ENCODE data around the gene MBD3L3. TPM values are rescaled to one million over a fixed set of nuclear protein-coding genes. Genes with fewer than 3 reads are reported as not detected.
"Not testable (repeated sequence)": the region's sequence is repeated elsewhere in the genome, so short reads cannot be mapped to it uniquely, and the experiment has no call there.

Gene MBD3L3
- total and polyA plus RNA-seq, 2 donors (not counting 3 experiments of a cell fraction or from before 2014, with no cell fraction given), result not detected

GRCh38 chr19:7067716-7068115 lies 9.2 kb upstream of the MBD3L3 start:
- no TSS peak for BruUV-seq (replicated peaks)
- peaks cover 9% of the 10 kb centered on the region for H3K79me2 ChIP-seq (ENCODE audit: control insufficient read depth, insufficient read depth, low read length)
- no peaks in the 10 kb centered on the region for H3K9me3 ChIP-seq (replicated peaks; ENCODE audit: control insufficient read depth, insufficient read depth, low read length)
- dilution Hi-C loops (cut with MboI; ENCODE audit: extremely low pct_ligation_motif_present, low sequenced_read_pairs), result no loop called here
- H4K20me1 ChIP-seq (replicated peaks; ENCODE audit: control insufficient read depth, extremely low read depth, insufficient read depth, low read length), result no peaks in the 10 kb centered on the region
- H3K4me3 ChIP-seq (replicated peaks in 1 of 3; ENCODE audit: insufficient read depth in 1 of 3, low read depth in 1 of 3, low read length in 3 of 3), result no peak overlapping the region
- ChIA-PET POLR2A (interaction anchor here (0.5 kb wide), 1 partner anchor 421 kb away, joined by 7 read pairs; no protein-coding TSS in a partner anchor), CTCF (no interaction called here)
- H3K27me3 ChIP-seq (ENCODE audit: control insufficient read depth in 2 of 2, insufficient read depth in 2 of 2, low read length in 2 of 2), result no peaks in the 10 kb centered on the region
- H3K9ac ChIP-seq (replicated peaks; ENCODE audit: extremely low read depth, insufficient read depth, low read length), result no peak overlapping the region
- no peaks in the 10 kb centered on the region for H3K9me1 ChIP-seq (replicated peaks; ENCODE audit: control insufficient read depth, extremely low read depth, insufficient read depth, low read length)
- H3K4me2 ChIP-seq (ENCODE audit: insufficient read depth, low read length), result no peak overlapping the region
- intact Hi-C loops (cut with micrococcal nuclease), result no loop called here
- DNase-seq (ENCODE audit: low read depth, low spot score), result no peak
- H3K36me3 ChIP-seq (ENCODE audit: control insufficient read depth in 2 of 2, extremely low read depth in 1 of 2, insufficient read depth in 2 of 2, low read length in 2 of 2), result peaks cover 2 to 6% of the 10 kb centered on the region in 2 experiments
- no peak for FAIRE-seq
- no peak overlapping the region for H3K27ac ChIP-seq (ENCODE audit: insufficient read depth, low read depth, low read length)
- peaks cover 7% of the 10 kb centered on the region for H3K4me1 ChIP-seq (ENCODE audit: control insufficient read depth, extremely low read depth, insufficient read depth, low read length)
- TF ChIP-seq CTCF (IDR thresholded peaks at IDR 0.05; ENCODE audit: extremely low read depth in 1 of 2, insufficient read depth in 1 of 2, low read depth in 1 of 2, low read length in 2 of 2) (no peak), GATA2 (IDR thresholded peaks at IDR 0.05; ENCODE audit: insufficient read depth, insufficient read length, low read depth, low read length) (no peak), MAX (IDR thresholded peaks at IDR 0.05; ENCODE audit: insufficient read depth, insufficient read length) (no peak)
- no peak overlapping the region for H2AFZ ChIP-seq (ENCODE audit: low read depth, low read length)

GRCh38 chr19:7067122-7067521 lies 8.6 kb upstream of the MBD3L3 start:
- dilution Hi-C loops (cut with MboI; ENCODE audit: extremely low pct_ligation_motif_present, low sequenced_read_pairs); H3K27me3 ChIP-seq (ENCODE audit: control insufficient read depth in 2 of 2, insufficient read depth in 2 of 2, low read length in 2 of 2); H4K20me1 ChIP-seq (replicated peaks; ENCODE audit: control insufficient read depth, extremely low read depth, insufficient read depth, low read length); H3K4me3 ChIP-seq (replicated peaks in 1 of 3; ENCODE audit: insufficient read depth in 1 of 3, low read depth in 1 of 3, low read length in 3 of 3); DNase-seq (ENCODE audit: low read depth, low spot score); BruUV-seq (replicated peaks); H3K9me3 ChIP-seq (replicated peaks; ENCODE audit: control insufficient read depth, insufficient read depth, low read length); H3K79me2 ChIP-seq (ENCODE audit: control insufficient read depth, insufficient read depth, low read length); H3K27ac ChIP-seq (ENCODE audit: insufficient read depth, low read depth, low read length); intact Hi-C loops (cut with micrococcal nuclease); H3K9me1 ChIP-seq (replicated peaks; ENCODE audit: control insufficient read depth, extremely low read depth, insufficient read depth, low read length); H3K9ac ChIP-seq (replicated peaks; ENCODE audit: extremely low read depth, insufficient read depth, low read length); H2AFZ ChIP-seq (ENCODE audit: low read depth, low read length); H3K36me3 ChIP-seq (ENCODE audit: control insufficient read depth in 2 of 2, extremely low read depth in 1 of 2, insufficient read depth in 2 of 2, low read length in 2 of 2); H3K4me1 ChIP-seq (ENCODE audit: control insufficient read depth, extremely low read depth, insufficient read depth, low read length); POLR2A ChIA-PET; H3K4me2 ChIP-seq (ENCODE audit: insufficient read depth, low read length): not testable (repeated sequence)
- CTCF ChIA-PET, result interaction anchor here (0.6 kb wide), 1 partner anchor 177 kb away, joined by 3 read pairs; no protein-coding TSS in a partner anchor
- TF ChIP-seq CTCF (IDR thresholded peaks at IDR 0.05; ENCODE audit: extremely low read depth in 1 of 2, insufficient read depth in 1 of 2, low read depth in 1 of 2, low read length in 2 of 2), result peak; percentile 4 to 26
- FAIRE-seq, result peak; percentile 77

All from endothelial cell of umbilical vein (primary cell).